ENCODE results near the gene NOBOX.
A peak's percentile ranks its signal among the peaks of the same experiment; 100 is the strongest.
"Not testable (repeated sequence)": the region's sequence is repeated elsewhere in the genome, so short reads cannot be mapped to it uniquely, and the experiment has no call there.

The NOBOX gene

GRCh38 chr7:144391014-144391413 is 12.5 kb downstream of the NOBOX start:
- no peak for DNase-seq

GRCh38 chr7:144390481-144390880 is 13.0 kb downstream of the NOBOX start:
- DNase-seq = no peak

GRCh38 chr7:144388950-144389349 is 14.5 kb downstream of the NOBOX start:
- DNase-seq = no peak

- no peak for DNase-seq
Measured at GRCh38 chr7:144386741-144387140, 16.8 kb downstream of the NOBOX start.

GRCh38 chr7:144384555-144385245 is 18.8 kb downstream of the NOBOX start:
- no peak for DNase-seq

- DNase-seq = no peak
Measured at GRCh38 chr7:144384071-144384470, 19.4 kb downstream of the NOBOX start.

GRCh38 chr7:144379776-144380384 is 23.6 kb downstream of the NOBOX start:
- DNase-seq = no peak

- DNase-seq = no peak
Measured at GRCh38 chr7:144378651-144379050, 24.8 kb downstream of the NOBOX start.

- not testable (repeated sequence) for DNase-seq
Measured at GRCh38 chr7:144369221-144369620, 34.3 kb downstream of the NOBOX start.

- DNase-seq = not testable (repeated sequence)
Measured at GRCh38 chr7:144367250-144367649, 36.2 kb downstream of the NOBOX start.

GRCh38 chr7:144365523-144365922 is 38.0 kb downstream of the NOBOX start:
- DNase-seq = not testable (repeated sequence)

GRCh38 chr7:144362061-144362460 is 41.4 kb downstream of the NOBOX start:
- not testable (repeated sequence) for DNase-seq

- DNase-seq = not testable (repeated sequence)
Measured at GRCh38 chr7:144356860-144357259, 46.6 kb downstream of the NOBOX start.

- DNase-seq = not testable (repeated sequence)
Measured at GRCh38 chr7:144356185-144356584, 47.3 kb downstream of the NOBOX start.

GRCh38 chr7:144355176-144355822 is 48.2 kb downstream of the NOBOX start, which contains the start of gene ARHGEF5:
ARHGEF5 (plus strand) TSS chr7:144355402; CDS start chr7:144362670, 7,268 bp downstream.
- DNase-seq = not testable (repeated sequence)

GRCh38 chr7:144351667-144352066 is 51.8 kb downstream of the NOBOX start:
- peak; percentile 0 for DNase-seq

GRCh38 chr7:144348625-144349024 is 54.9 kb downstream of the NOBOX start:
- not testable (repeated sequence) for DNase-seq
